H1 (cell line): ENCODE measurements around the gene TNFSF4. TPM values are rescaled to one million over a fixed set of nuclear protein-coding genes. Genes with fewer than 3 reads are reported as not detected.

ENCODE experiments used
- SP2 ChIP-seq: IDR thresholded peaks from 2 replicates; pipeline ENCODE4 v1.6.1; 2012; ENCODE audit warnings: mild to moderate bottlenecking, low read length, inconsistent platforms
- TEAD4 ChIP-seq: IDR thresholded peaks from 2 replicates; pipeline ENCODE4 v1.6.1; 2012; ENCODE audit warnings: low read depth, low read length, inconsistent platforms, mixed read lengths
- polyA plus RNA-seq, 7 experiments: library from polyadenylated mRNA; depleted of rRNA in 3 of 7; stranded (reverse) in 5 of 7; unstranded in 2 of 7; fragments of >200 nt in 5 of 7; fragments of 200-250 nt in 2 of 7; gene quantifications; 1 replicate in 5 of 7; 2 replicates in 1 of 7; 4 replicates in 1 of 7; pipeline versions ENCODE4 v1.2.1 to v1.2.3, GENCODE V29; 2011 to 2013; ENCODE audit warnings: missing spikeins in 2 of 7, mixed read lengths in 2 of 7
- total RNA-seq: library from RNA; stranded (reverse); fragmentation: NEBNext Ultra II Directional; extraction: Animal tissue kit (Norgen Biotek cat#: 25700); gene quantifications from 2 replicates; pipeline ENCODE4 v1.2.1, GENCODE V29; 2021

TNFSF4 gene
- total and polyA plus RNA-seq, 2 of the 8 experiments (the other 6 are each of a cell fraction or from before 2014, with no cell fraction given): 0.54 to 0.63 TPM

DNA sequence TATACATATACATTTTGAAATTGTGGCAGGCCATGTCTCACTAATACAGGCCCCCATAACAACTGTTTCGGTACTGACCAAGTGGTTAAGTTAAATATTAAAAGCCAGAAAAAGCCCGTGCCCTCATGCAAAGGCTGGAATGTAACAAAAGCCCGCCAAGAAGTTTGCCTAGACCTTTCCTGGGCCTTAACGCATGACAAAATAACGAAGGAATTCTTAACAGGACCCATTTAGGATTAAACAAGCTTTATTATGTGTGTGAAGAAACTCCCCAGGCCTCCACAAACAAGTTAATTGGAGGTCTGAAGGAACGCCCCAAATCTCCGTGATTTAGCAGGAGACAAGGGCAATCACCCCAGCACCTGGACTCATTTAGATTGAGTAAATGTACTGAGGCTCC lies 42.4 kb downstream of the TNFSF4 start (continued):
- TF ChIP-seq SP2 (no peak), TEAD4 (0 out of 2 replicates have a peak, but pooled peaks have one; percentile 43)
